HG02973 (cell line): Measurements from ENCODE around the gene SLC6A8.
"Not testable (repeated sequence)": the region's sequence is repeated elsewhere in the genome, so short reads cannot be mapped to it uniquely, and the experiment has no call there.

Experiments used
- ATAC-seq: cut with Tn5 transposase; IDR thresholded peaks from one replicate; pipeline ENCODE4 v1.9.1; 2021; ENCODE audit warnings: moderate library complexity; ENCODE audit not compliant: unreplicated experiment

The SLC6A8 gene

DNA sequence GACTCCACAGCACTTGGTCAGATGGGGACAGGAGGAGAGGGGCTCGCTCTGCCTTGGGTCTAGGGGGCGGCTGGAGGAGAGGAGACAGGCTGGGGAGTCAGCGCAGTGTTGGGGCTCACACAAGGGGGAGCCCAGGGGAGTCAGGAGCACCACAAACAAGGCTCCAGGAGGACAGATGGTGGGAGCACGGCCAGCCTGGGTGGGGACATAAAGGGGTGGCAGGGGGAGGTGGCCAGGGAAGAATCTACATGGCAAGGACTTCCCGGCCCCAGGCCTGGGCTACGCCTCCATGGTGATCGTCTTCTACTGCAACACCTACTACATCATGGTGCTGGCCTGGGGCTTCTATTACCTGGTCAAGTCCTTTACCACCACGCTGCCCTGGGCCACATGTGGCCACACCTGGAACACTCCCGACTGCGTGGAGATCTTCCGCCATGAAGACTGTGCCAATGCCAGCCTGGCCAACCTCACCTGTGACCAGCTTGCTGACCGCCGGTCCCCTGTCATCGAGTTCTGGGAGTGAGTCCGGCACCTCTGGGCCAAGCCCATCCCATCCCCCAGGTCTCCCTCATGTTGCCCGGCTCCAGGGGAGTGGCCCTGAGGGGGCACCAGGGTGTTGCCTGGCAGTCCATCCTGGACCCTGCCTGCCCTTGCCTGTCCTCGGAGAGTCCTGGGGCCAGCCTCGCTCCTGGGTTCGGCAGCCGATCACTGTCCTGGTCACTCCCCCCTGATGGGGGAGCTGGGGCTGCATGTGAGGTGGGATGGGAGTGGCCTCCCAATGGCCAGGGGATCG is 3.5 kb downstream of the SLC6A8 start:
- not testable (repeated sequence) for ATAC-seq

DNA sequence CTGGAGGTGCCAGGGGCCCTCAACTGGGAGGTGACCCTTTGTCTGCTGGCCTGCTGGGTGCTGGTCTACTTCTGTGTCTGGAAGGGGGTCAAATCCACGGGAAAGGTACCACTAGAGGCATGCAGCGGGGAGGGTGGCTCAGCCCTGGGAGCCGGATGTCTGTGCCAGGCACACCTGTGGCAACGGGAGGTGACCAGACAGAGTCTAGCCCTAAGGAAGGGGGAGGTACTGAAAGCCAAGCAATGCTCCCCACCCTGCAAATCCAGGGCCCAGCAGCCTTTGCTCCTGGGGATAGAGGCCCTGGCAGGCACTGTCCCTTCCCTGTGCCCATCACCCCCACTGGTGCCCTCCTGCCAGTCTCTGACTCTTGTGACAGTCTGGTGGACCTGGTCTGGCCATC is 4.3 kb downstream of the SLC6A8 start:
- ATAC-seq = no peak

DNA sequence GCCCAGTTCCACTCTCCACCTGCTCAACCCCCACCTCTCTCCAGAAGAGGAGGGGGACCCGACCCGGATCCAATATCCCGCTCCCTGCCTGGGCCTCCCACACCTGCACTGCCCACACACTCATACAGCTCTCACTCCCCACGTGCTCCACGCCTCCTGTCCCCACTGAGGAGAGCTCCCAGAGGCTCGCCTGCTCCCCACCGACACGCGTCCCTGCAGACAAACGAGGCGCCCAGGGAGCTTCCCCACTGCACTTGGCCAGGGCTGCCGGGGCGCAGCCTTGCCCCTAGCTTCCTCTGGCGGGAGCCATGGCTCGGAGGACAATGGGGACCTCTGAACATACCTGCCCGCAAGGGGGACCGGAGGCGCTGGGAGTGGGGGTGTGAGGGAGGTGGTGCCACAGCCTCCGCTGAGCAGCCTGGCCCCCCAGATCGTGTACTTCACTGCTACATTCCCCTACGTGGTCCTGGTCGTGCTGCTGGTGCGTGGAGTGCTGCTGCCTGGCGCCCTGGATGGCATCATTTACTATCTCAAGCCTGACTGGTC is 5.0 kb downstream of the SLC6A8 start:
- no peak for ATAC-seq

DNA sequence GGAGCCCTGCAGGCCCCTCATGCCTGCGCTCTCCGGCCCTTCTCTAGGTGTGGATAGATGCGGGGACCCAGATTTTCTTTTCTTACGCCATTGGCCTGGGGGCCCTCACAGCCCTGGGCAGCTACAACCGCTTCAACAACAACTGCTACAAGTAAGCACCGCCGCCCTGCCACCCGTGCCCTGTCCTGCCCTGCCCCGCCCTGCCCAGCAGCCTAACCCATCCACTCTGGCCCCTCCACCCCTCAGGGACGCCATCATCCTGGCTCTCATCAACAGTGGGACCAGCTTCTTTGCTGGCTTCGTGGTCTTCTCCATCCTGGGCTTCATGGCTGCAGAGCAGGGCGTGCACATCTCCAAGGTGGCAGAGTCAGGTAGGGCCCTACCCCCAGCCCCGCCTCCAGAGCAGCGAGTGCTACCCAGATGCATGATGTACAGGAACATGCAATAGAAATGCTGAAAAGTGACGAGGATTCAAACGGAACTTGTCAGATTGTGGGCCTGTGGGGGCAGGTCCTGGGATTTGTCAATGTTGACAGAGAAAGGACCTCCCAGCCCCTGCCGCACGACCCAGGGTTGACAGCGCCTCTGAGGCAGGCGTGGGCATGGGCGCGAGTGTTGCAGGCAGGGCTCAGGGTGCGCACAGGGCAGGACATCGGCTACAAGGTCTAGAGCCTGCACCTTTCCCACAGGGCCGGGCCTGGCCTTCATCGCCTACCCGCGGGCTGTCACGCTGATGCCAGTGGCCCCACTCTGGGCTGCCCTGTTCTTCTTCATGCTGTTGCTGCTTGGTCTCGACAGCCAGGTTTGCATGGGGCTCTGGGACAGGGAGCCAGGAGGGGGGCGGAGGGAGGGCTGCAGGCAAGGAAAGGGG is 5.7 kb downstream of the SLC6A8 start:
- no peak for ATAC-seq

DNA sequence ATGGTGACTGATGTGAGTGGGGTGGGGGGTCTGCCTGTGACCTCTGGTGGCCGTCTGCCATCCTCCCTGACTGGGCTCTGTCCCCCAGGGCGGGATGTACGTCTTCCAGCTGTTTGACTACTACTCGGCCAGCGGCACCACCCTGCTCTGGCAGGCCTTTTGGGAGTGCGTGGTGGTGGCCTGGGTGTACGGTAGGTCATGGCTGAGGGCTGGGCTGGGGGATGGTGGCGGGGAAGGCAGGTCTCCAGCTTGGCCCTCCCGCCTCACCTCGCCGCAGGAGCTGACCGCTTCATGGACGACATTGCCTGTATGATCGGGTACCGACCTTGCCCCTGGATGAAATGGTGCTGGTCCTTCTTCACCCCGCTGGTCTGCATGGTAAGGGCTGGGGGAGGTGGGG is 6.5 kb downstream of the SLC6A8 start:
- ATAC-seq = not testable (repeated sequence)

DNA sequence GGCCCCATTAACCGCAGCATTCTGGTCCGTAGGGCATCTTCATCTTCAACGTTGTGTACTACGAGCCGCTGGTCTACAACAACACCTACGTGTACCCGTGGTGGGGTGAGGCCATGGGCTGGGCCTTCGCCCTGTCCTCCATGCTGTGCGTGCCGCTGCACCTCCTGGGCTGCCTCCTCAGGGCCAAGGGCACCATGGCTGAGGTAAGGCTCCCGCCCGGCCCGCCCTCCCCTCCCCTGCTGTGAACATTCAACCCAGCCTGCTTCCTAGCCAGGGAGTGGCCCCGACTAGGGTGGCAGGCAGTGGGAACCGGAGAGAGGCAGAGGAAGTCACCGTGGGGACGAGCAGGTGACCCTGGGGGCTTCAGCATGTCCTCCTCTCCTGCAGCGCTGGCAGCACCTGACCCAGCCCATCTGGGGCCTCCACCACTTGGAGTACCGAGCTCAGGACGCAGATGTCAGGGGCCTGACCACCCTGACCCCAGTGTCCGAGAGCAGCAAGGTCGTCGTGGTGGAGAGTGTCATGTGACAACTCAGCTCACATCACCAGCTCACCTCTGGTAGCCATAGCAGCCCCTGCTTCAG is 7.1 kb downstream of the SLC6A8 start:
- no peak for ATAC-seq

DNA sequence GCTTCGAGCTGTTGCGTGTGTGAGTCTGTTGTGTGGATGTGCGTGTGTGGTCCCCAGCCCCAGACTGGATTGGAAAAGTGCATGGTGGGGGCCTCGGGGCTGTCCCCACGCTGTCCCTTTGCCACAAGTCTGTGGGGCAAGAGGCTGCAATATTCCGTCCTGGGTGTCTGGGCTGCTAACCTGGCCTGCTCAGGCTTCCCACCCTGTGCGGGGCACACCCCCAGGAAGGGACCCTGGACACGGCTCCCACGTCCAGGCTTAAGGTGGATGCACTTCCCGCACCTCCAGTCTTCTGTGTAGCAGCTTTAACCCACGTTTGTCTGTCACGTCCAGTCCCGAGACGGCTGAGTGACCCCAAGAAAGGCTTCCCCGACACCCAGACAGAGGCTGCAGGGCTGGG is 8.4 kb downstream of the SLC6A8 start:
- ATAC-seq = no peak

DNA sequence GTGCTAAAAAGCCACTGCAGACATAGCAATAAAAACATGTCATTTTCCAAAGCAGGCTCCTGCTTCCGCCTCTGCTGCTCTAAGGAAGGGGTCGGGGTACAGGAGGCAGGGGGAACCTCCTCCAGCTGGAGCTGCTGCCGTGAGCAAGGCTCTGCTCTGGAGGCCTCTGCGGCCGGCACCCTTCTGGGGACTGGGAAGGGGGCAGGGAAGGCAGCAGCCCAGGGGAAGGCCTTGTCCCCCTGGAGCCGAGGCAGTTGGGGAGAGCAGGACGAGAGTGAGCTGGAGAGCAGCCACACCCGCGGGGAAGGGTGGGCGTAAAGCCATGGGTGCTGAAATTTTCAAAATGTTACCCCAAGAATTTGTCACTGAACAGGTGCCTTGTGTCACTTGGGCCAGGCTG is 8.8 kb downstream of the SLC6A8 start:
- ATAC-seq = not testable (repeated sequence)

DNA sequence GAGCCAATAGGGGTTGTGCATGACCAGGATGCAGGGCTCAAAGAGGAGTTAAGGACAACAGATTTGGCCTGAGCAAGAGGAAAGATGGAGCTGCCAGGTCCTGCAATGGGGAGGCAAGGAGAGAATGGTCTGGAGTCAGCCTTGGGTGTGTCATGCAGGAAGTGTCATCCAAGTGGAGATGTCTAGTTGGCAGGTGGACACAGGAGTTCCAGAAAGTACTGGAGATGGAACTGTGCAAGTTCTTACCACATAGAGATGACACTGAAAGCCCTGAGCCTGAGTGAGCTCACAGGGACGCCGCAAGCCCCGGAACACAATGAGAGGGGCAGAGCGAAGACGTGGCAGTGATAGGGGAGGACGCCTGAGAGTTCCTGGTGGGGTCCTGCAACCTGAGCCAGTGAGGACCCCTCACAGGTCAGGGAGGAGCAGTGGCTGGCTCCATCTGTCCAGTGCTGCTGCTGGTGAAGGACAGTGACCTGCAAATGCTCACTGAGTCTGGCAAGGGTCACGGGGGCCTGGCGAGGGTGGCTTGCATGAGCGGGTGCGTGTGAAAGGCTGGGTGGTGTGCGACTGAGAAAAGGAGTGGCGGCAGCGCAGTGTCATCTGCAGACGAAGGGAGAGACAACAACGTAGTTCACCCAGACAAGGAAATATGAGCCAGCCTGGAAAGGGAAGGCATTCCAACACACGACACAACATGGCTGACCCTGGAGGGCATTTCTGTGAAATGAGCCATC is 9.4 kb downstream of the SLC6A8 start:
- ATAC-seq = not testable (repeated sequence)

DNA sequence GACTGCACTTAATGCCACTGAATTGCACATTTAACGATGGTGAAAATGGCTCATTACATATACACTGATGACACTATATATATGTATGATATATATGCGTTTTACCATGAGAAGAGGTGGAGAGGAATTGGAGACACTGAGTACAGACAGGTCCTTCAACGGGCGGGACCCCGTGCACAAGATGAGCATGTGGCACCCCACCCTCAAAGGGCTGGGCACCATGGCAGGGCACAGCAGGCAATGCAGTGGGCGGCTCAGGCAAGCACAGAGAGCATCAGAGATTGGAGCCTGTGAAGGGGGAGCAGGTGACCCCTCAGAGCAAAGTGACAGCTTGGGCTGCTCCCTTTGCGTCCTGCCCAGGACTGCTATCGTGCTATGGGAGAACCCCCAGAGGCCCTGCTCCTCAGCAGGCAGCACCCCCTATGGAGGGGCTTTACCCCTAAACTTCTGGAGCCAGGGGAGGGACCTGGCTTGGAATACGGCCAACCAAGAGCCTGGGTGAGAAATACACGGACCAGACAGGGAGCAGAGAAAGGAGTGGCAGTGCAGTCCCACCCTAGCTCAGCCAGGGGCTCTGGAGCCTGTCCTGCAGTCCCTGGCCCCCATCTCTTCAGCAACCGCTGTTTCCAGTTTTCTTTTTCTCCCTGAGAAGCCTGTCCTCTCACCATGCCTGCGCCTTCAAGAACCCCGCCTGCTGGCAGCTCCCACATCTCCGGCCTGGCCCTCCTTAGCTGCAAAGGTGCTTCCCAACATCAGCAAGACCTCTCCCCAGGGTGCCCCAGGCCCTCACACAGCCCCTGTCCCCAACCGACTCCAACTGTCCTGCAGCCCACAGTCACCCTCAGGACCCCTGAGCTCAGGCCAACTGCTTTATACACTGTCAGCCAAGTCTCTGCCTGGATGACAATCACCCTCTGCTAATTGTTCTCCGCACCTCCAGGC is 10.5 kb downstream of the SLC6A8 start:
- no peak for ATAC-seq

DNA sequence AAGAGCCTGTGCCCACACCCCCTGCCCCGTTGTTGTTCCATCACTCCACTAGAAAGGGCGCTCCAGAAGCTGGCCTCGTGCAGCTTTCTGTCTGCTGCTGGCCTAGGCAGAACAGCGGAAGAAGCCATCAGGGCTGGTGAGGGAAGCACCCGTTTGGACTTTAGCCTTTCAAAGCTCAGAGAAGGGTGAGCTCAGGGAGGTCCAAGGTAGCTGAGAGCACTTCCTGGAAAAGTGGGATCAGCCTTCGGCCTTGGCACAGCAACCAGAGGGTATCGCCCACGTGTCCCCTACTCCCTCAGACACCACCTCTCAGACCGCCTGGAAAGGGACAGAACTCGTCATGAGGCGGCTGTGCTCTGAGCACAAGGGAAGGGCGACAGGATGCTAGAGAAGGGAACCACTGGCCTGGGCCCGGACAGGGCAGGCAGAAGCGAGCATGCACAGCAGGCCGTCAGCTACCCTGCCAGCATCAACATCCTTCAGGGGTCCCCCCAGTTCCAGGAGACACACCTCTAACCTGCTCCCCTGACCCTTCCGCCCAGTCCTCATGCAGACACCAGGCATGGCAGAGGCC is 11.6 kb downstream of the SLC6A8 start:
- not testable (repeated sequence) for ATAC-seq

DNA sequence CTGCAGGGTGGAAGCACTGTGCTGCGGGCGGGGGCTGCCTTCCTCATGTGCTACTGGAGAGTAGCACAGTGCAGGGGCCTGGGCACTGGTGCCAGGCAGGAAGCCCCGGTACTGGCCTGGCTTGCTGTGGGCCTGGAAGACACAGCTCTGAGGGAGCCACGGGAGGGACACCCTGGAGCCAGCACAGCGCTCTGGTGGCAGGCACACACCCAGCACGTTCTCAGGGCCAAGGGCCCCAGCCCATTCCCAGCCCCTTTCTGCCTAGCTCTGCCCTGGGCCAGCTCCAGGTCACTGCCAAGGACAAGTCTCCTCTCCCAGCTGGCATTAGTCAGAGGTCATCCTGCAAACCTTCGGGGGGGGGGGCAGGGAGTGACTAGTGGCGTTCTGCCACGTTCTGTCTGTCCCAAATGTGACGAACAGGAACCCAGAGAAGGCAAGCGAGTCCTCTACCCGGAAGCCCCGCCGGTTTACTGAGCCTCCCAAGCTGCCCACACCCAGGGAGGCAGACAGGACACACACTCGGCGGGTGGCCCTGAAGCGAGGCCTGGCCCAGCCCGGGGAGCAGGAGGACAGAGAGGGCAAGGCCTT is 12.2 kb downstream of the SLC6A8 start:
- ATAC-seq = not testable (repeated sequence)

DNA sequence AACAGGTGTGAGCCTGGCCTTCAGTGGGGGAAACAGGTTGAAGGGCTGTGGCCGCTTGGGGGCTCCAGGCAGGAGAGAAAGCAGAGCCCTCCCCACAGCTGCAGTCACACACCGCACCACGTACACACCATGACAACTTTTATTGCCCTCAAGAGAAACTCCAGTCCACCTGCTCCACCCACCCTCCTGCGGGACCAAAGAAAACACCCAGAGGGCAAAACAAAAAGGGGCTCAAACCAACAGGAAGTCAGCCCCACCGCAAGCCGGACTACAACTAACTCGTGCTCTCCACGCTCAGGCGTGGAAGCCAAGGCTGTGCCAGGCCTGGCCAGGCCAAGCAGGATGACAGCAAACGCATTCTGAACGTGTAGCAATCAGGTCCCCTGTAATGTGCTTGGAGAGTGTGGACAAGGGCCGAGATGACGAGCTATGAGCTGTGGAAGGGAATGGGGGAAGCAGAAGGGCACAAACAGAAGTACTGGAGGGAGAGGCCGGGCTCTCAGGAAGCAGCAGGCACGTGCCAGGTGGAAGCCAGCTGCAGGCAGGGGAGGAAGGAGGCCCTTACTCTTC is 12.7 kb downstream of the SLC6A8 start:
- ATAC-seq = no peak

DNA sequence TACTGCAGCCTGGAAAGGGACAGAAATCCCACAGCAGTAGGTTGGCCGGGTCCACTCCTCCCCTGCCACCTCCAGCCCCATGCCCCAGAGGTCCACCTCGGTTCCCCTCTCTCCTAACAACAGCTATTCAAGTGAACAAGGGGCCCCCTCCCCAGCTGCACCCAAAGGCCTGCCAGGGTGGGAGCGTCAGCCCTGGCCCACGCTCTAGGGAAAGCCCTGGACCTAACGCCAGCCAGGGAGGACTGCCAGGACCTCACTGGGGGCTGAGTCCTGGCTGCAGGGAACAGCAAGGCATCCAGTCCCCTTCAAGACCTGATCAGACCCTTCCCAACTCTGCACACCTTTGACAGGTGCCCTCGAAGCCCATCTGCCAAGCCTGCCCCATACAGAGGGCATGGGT is 13.2 kb downstream of the SLC6A8 start:
- no peak for ATAC-seq

DNA sequence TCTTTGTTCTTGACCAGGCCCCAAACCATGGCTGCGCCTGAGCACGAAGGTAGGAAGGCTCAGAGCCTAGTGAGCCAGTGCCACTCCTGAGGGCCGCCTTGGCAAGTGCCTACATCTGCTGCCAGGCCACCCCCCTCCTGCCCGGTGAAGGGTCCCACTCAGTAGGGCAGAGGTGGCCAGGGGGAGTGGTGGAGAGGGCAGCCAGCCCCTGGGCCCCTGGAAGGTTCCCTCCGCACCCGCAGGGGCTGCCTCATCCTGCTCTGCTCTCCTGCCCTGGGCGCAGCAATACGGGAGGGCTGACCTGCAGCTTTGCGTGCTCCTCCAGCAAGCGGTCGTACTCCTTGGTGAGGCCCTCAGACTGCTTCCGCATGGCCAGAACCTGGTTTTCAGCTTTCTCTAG is 14.0 kb downstream of the SLC6A8 start:
- no peak for ATAC-seq

DNA sequence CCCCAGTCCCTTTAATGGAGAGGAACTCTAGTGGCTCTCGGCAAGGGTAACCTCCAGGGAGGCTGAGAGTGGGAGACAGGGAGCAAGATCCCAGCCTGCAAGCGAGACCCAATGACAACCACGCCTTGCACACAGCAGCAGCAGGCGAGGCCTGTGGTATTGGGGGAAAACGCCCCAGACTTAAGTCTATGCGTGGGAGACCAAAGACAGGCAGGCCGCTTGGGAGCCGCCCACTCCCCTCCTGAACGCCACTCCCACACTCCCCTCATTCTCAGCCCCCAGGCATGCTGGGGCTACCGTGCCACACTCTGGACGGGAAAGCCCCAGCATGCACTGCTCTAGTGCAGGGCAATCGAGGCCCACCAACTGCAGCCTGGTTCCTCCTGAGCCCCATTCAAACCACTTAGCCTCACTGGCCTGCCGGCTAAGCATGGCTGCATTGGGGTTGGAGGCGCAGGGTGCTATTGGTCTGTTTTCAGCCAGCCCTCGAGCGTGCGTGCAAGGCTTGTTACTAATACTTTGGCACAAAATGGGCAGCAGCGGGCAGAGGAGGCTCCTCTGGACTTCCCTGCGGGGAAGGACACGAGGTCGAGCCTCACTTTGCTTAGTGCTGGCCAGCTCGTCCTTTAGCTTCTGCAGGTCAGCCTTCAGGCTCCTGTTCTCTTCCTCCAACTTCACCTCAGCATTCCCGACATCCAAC is 14.8 kb downstream of the SLC6A8 start:
- no peak for ATAC-seq

DNA sequence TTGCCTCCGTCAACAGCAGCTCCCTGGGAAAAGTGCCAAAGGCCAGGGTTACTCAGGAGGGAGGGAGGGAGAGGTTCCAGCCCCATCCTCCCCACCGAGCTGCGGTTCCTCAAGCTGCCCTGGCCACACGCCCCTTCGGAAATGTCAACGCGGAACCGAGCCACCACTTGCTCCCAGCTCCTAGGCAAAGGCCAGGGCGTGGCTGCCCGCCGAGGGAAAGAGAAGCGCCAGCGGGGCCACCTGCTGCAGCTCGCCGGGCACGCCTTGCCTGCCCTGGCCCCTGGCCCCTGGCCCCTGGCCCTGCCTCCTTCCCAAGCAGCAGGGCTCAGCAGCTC is 15.3 kb downstream of the SLC6A8 start:
- ATAC-seq = no peak

DNA sequence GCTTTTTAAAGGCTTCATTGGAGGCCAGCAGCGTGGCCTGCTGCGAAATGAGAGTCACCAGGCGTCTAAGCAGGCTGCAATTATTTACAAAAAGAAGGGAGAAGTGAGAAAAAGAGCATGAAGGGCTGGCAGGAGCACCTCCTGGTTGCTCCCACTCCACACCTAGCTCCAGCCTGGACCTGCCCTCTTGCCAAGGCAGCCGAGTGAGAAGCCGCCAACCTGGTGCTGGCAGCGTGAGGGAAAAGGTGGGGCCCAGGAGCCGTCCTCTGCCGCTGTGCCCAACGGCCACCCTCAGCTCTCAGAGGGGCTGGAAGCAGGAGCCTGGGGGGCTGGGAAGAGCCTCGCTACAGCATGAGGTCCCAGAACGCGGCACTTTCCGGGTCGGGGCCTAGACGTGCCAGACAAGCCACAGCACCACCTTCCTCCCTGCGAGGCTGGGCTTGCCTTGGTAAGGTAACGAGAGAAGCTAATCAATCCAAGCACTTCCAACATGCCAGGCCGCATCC is 16.3 kb downstream of the SLC6A8 start:
- ATAC-seq = no peak
